SK-N-SH treated with all-trans-retinoic acid at 6 μM for 48 hours (cell line): ENCODE data around the gene MYRF.

ENCODE experiments used
- ATAC-seq: fragments of 200-7000 bp; cut with Tn5 transposase; 3 replicates; pipeline ENCODE4 v1.9.1; 2020; ENCODE audit warnings: mild to moderate bottlenecking, moderate library complexity
- ARNTL ChIP-seq: fragments of 450-650 bp; formaldehyde crosslinking; IDR thresholded peaks from 2 replicates; pipeline ENCODE4 v1.5.0; 2020; ENCODE audit warnings: low read depth, mild to moderate bottlenecking, moderate library complexity, borderline replicate concordance
- BACH2 ChIP-seq: fragments of 250-450 bp; sonication (Bioruptor Pico); IDR thresholded peaks from 2 replicates; pipeline ENCODE4 v1.9.0; 2021; ENCODE audit warnings: mild to moderate bottlenecking, borderline replicate concordance
- CREB5 ChIP-seq: fragments of 250-450 bp; sonication (Bioruptor Pico); IDR thresholded peaks from 2 replicates; pipeline ENCODE4 v1.5.1; 2020; ENCODE audit warnings: low read depth, mild to moderate bottlenecking, moderate library complexity
- CSDC2 ChIP-seq: fragments of 250-450 bp; sonication (Bioruptor Pico); IDR thresholded peaks from 2 replicates; pipeline ENCODE4 v1.5.0; 2020; ENCODE audit warnings: mild to moderate bottlenecking, moderate library complexity
- CSRNP3 ChIP-seq: fragments of 250-450 bp; sonication (Bioruptor Pico); IDR thresholded peaks from 2 replicates; pipeline ENCODE4 v1.5.1; 2021; ENCODE audit warnings: mild to moderate bottlenecking, moderate library complexity
- ESRRG ChIP-seq: fragments of 250-450 bp; sonication (Bioruptor Pico); IDR thresholded peaks from 2 replicates; pipeline ENCODE4 v1.6.1; 2021; ENCODE audit warnings: mild to moderate bottlenecking
- GLIS3 ChIP-seq: fragments of 250-450 bp; sonication (Bioruptor Pico); IDR thresholded peaks from 2 replicates; pipeline ENCODE4 v1.5.0; 2020; ENCODE audit warnings: mild to moderate bottlenecking, moderate library complexity
- ISL1 ChIP-seq: fragments of 250-450 bp; sonication (Bioruptor Pico); IDR thresholded peaks from 2 replicates; pipeline ENCODE4 v2.1.2; 2022; ENCODE audit warnings: mild to moderate bottlenecking, moderate library complexity
- OSR1 ChIP-seq: fragments of 250-450 bp; sonication (Bioruptor Pico); IDR thresholded peaks from 2 replicates; pipeline ENCODE4 v1.8.0; 2022; ENCODE audit warnings: moderate library complexity, mild to moderate bottlenecking, inconsistent platforms
- PATZ1 ChIP-seq: fragments of 250-450 bp; sonication (Bioruptor Pico); IDR thresholded peaks from 2 replicates; pipeline ENCODE4 v1.8.0; 2020; ENCODE audit warnings: mild to moderate bottlenecking, moderate library complexity, borderline replicate concordance
- POU6F1 ChIP-seq: fragments of 250-450 bp; sonication (Bioruptor Pico); IDR thresholded peaks from 2 replicates; pipeline ENCODE4 v1.8.0; 2021; ENCODE audit warnings: low read depth, mild to moderate bottlenecking, moderate library complexity, borderline replicate concordance
- PPARA ChIP-seq: fragments of 250-450 bp; sonication (Bioruptor Pico); IDR thresholded peaks from 2 replicates; pipeline ENCODE4 v1.5.0; 2020; ENCODE audit warnings: mild to moderate bottlenecking, borderline replicate concordance
- RARB ChIP-seq: fragments of 250-450 bp; sonication (Bioruptor Pico); IDR thresholded peaks from 2 replicates; pipeline ENCODE4 v1.8.0; 2021; ENCODE audit warnings: mild to moderate bottlenecking, moderate library complexity
- SNAI2 ChIP-seq: fragments of 250-450 bp; sonication (Bioruptor Pico); IDR thresholded peaks from 2 replicates; pipeline ENCODE4 v1.5.0; 2020; ENCODE audit warnings: mild to moderate bottlenecking, moderate library complexity
- TCF4 ChIP-seq: fragments of 250-450 bp; sonication (Bioruptor Pico); IDR thresholded peaks from 2 replicates; pipeline ENCODE4 v1.8.0; 2021; ENCODE audit warnings: mild to moderate bottlenecking, moderate library complexity, borderline replicate concordance
- TOX ChIP-seq: fragments of 250-450 bp; sonication (Bioruptor Pico); IDR thresholded peaks from 2 replicates; pipeline ENCODE4 v1.8.0; 2021; ENCODE audit warnings: mild to moderate bottlenecking, moderate library complexity, borderline replicate concordance
- TSHZ2 ChIP-seq: fragments of 250-450 bp; sonication (Bioruptor Pico); IDR thresholded peaks from 2 replicates; pipeline ENCODE4 v1.5.0; 2020; ENCODE audit warnings: mild to moderate bottlenecking, moderate library complexity
- ZC3H10 ChIP-seq: fragments of 250-450 bp; sonication (Bioruptor Pico); IDR thresholded peaks from 2 replicates; pipeline ENCODE4 v1.5.1; 2021; ENCODE audit warnings: mild to moderate bottlenecking, moderate library complexity
- ZFP3 ChIP-seq: fragments of 250-450 bp; sonication (Bioruptor Pico); IDR thresholded peaks from 2 replicates; pipeline ENCODE4 v1.5.0; 2020; ENCODE audit warnings: mild to moderate bottlenecking, moderate library complexity
- ZFP30 ChIP-seq: fragments of 450-650 bp; formaldehyde crosslinking; IDR thresholded peaks from 2 replicates; pipeline ENCODE4 v1.5.0; 2022; ENCODE audit warnings: mild to moderate bottlenecking, moderate library complexity
- ZNF70 ChIP-seq: fragments of 450-650 bp; formaldehyde crosslinking; IDR thresholded peaks from 2 replicates; pipeline ENCODE4 v1.5.0; 2020; ENCODE audit warnings: mild to moderate bottlenecking, moderate library complexity
- ZNF8 ChIP-seq: fragments of 450-650 bp; formaldehyde crosslinking; IDR thresholded peaks from 2 replicates; pipeline ENCODE4 v1.5.0; 2020; ENCODE audit warnings: mild to moderate bottlenecking, moderate library complexity

Gene MYRF

GRCh38 chr11:61782299-61782698, 29.9 kb downstream of the MYRF start:
- no peak for ATAC-seq
- TF ChIP-seq CSDC2 (CRISPR knock-in tag) (no peak), TCF4 (CRISPR knock-in tag) (no peak)

- ATAC-seq: no peak
Measured at GRCh38 chr11:61782841-61783240, 30.4 kb downstream of the MYRF start.

GRCh38 chr11:61783717-61784505, 31.5 kb downstream of the MYRF start:
- TF ChIP-seq ISL1: no peak
- no peak for ATAC-seq

More at GRCh38 chr11:61782841-61783240, 30.4 kb downstream of the MYRF start:
- TF ChIP-seq BACH2 (no peak), RARB (CRISPR knock-in tag) (no peak), PATZ1 (CRISPR knock-in tag) (no peak), TCF4 (CRISPR knock-in tag) (no peak), ARNTL (CRISPR knock-in tag) (no peak), ZFP3 (CRISPR knock-in tag) (no peak), SNAI2 (no peak), POU6F1 (no peak), ZC3H10 (CRISPR knock-in tag) (no peak), ZNF70 (CRISPR knock-in tag) (no peak), PPARA (CRISPR knock-in tag) (no peak), ZNF8 (CRISPR knock-in tag) (no peak), CSDC2 (CRISPR knock-in tag) (no peak), ZFP30 (CRISPR knock-in tag) (no peak), CSRNP3 (CRISPR knock-in tag) (no peak), GLIS3 (CRISPR knock-in tag) (no peak), TSHZ2 (no peak)

- TF ChIP-seq OSR1 (no peak), BACH2 (no peak), ZNF8 (CRISPR knock-in tag) (no peak), ZFP3 (CRISPR knock-in tag) (no peak), POU6F1 (no peak), CREB5 (CRISPR knock-in tag) (no peak), ESRRG (CRISPR knock-in tag) (no peak), SNAI2 (no peak), ISL1 (no peak), ZC3H10 (CRISPR knock-in tag) (no peak), TOX (CRISPR knock-in tag) (no peak), PATZ1 (CRISPR knock-in tag) (no peak), TCF4 (CRISPR knock-in tag) (no peak)
- ATAC-seq: no peak
Measured at GRCh38 chr11:61784506-61784805, 32.0 kb downstream of the MYRF start.
